GM12874 (cell line): Measurements from ENCODE around the gene MESD.

ENCODE experiments used
- TF ChIP-seq, protein P1 (sequence below): IDR thresholded peaks from 2 replicates; pipeline ENCODE4 v1.5.1; 2011; ENCODE audit warnings: low read depth, mild to moderate bottlenecking, control low read depth, low read length, moderate library complexity; ENCODE audit not compliant: insufficient read depth

Gene MESD

DNA sequence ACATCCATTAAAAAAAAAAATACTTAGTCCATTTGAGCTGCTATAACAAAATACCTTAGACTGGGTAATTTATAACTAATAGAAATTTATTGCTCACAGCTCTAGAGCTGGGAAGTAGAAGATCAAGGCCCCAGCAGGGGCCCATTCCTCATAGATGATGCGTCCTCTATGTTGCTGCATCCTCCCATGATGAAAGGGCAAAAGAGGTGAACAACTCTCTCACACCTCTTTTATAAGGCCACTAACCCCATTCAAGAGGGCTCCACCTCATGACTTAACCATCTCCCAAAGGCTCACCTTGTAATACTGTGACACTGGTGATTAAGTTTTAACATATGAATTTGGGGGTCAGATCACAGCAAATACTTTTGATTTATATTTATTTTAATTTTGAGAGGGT lies 8.1 kb upstream of the MESD start:
- TF ChIP-seq, protein P1, sequence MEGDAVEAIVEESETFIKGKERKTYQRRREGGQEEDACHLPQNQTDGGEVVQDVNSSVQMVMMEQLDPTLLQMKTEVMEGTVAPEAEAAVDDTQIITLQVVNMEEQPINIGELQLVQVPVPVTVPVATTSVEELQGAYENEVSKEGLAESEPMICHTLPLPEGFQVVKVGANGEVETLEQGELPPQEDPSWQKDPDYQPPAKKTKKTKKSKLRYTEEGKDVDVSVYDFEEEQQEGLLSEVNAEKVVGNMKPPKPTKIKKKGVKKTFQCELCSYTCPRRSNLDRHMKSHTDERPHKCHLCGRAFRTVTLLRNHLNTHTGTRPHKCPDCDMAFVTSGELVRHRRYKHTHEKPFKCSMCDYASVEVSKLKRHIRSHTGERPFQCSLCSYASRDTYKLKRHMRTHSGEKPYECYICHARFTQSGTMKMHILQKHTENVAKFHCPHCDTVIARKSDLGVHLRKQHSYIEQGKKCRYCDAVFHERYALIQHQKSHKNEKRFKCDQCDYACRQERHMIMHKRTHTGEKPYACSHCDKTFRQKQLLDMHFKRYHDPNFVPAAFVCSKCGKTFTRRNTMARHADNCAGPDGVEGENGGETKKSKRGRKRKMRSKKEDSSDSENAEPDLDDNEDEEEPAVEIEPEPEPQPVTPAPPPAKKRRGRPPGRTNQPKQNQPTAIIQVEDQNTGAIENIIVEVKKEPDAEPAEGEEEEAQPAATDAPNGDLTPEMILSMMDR, result no peak

DNA sequence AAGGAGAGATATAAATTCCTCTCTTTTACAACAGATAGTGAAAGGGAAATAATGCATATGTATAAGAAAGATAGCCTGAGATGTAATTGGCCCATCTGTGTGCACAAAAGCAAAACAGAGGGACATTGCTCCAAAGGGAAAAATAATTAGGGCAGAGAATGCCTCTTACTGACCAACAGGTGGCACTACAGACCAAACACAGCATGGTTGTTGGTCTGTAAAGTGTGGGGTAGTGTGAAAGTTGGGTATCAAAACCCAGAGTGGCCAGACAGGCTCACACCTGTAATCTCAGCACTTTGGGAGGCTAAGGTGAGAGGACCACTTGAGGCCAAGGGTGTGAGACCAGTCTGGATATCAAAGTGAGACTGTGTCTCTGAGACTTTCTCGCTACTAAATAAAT lies 6.6 kb upstream of the MESD start:
- TF ChIP-seq, protein P1, result peak; percentile 57; the same call in 1 of the 2 replicates

DNA sequence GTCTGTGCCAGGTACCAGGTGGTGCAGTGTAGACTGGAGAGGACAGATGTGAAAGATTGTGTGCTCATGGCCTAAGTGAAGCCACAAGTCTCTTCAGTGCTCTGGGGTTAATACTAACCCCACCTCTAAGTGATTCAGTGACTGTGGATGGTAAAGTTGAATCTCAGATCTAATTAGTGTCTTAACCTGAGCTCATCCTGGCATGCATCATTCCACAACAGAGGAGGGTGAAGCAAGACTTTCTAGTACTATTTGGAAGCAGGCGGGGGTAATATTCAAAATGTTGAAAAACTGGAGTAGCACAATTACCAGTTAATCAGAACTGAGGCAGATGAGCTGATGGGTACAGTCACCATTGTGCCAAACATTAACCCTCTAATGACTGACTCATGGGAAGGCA lies 2.8 kb upstream of the MESD start:
- TF ChIP-seq, protein P1, result no peak

DNA sequence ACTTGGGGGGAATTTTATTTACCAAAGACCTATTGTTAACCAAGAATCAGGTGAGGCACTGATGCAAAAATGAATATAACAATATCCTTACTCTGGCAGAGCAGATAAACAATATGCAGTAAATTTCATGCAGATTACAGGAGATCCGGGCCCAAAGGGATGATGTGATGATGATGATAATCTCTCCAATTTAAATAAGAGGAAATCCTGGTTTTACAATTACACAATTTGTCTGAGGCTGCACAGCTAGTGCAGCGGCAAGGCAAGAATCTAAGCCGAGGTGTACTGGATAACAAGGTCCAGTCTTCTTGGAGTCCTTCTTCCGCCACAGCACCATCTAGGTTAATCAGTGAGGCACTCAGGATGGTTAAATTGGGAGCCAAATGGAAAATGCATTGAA lies 2.4 kb upstream of the MESD start:
- TF ChIP-seq, protein P1, result no peak

DNA sequence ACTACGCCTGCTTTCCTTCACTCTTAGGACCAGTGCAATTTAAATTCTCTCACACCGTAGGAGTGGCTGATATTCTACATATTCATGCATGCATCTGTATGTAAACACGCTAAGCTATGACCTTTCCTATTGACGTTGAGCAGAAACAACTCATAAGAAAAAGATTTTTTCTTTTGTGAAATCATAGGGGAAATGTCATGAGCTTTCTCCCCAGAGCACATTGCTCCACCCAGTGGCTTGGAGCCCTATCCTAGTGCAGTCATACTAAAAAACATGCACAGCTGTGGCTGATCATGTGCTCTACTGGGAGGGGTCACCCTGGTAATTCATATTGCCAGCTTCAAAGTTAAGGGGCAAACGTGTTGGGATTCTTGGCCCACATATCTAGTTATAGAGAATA lies 1.8 kb upstream of the MESD start:
- TF ChIP-seq, protein P1, result no peak

DNA sequence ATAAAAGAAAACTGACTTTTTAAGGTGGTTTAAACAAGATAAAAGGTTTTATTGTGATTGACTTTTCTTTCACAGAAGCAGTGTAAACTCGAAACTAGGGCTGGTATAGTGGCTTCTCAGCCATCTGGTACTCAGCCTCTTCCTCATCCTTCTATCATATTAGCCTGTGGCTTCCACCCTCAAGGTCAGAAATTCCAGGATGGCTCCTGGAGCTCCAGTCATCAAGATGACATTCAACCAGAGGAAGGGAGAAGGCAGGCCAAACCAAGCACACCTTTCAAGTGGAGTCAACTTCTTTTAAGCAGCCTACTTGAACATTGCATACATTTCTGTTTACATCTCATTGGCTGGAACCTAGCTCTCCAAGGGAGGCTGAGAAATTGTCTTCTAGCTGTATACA lies 1.3 kb upstream of the MESD start:
- TF ChIP-seq, protein P1, result no peak

DNA sequence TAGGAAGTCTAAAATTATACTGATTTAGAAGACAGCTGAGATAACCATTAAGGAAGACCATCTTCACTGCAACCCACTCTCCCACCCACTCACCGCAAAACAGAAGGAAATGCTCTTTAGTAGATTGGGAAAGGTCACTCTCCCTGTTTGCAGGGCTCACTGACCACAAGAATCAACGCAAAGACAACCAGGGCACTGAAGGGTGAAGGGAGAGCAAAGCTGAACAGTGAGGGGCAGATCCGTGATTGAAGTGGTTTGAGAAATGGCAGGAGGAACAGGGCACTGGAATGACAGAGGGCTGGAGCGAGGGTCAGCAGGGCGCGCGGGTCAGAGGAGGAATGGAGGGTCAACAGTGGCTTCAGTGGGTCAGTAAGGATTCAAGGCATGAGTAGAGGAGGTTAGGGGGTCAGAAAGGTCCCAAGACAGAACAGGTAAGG lies 520 bp downstream of the MESD start:
- TF ChIP-seq, protein P1, result no peak
